Stimulated activated CD4-positive, alpha-beta T cell treated with anti-CD3 and anti-CD28 coated beads, Interleukin-15, amount 100 ng/mL, for 48 hours (primary cell): Measurements from ENCODE around the gene PPFIBP2.

Experiments
- DNase-seq, 2 donors: peaks; one replicate each; pipeline ENCODE4 v3.0.0-alpha.2; 2020; ENCODE audit warnings: low read depth in 2 of 2

PPFIBP2 gene

GRCh38 chr11:7551571-7551970, 37.8 kb downstream of the PPFIBP2 start:
- no peak for DNase-seq

- no peak for DNase-seq
Observed at GRCh38 chr11:7552666-7553065, 38.9 kb downstream of the PPFIBP2 start.

- no peak for DNase-seq
Observed at GRCh38 chr11:7555052-7555699, 41.4 kb downstream of the PPFIBP2 start.

GRCh38 chr11:7558046-7558445, 44.2 kb downstream of the PPFIBP2 start:
- no peak for DNase-seq

- no peak for DNase-seq
Observed at GRCh38 chr11:7559398-7560283, 45.8 kb downstream of the PPFIBP2 start.

- no peak for DNase-seq
Observed at GRCh38 chr11:7561562-7561961, 47.8 kb downstream of the PPFIBP2 start.

GRCh38 chr11:7563281-7563680, 49.5 kb downstream of the PPFIBP2 start:
- DNase-seq: no peak

- no peak for DNase-seq
Observed at GRCh38 chr11:7564803-7565202, 51.0 kb downstream of the PPFIBP2 start.

GRCh38 chr11:7567311-7567710, 53.5 kb downstream of the PPFIBP2 start:
- DNase-seq: no peak

- no peak for DNase-seq
Observed at GRCh38 chr11:7569044-7569443, 55.2 kb downstream of the PPFIBP2 start.

GRCh38 chr11:7570241-7570640, 56.4 kb downstream of the PPFIBP2 start:
- DNase-seq: no peak

- DNase-seq: no peak
Observed at GRCh38 chr11:7570938-7571521, 57.2 kb downstream of the PPFIBP2 start.

GRCh38 chr11:7571640-7572000, 57.8 kb downstream of the PPFIBP2 start:
- no peak for DNase-seq

GRCh38 chr11:7572001-7572712, 58.4 kb downstream of the PPFIBP2 start:
- DNase-seq: no peak

GRCh38 chr11:7573193-7573557, 59.4 kb downstream of the PPFIBP2 start:
- no peak for DNase-seq

GRCh38 chr11:7573558-7574296, 59.9 kb downstream of the PPFIBP2 start:
- DNase-seq: no peak

- no peak for DNase-seq
Observed at GRCh38 chr11:7574491-7575130, 60.8 kb downstream of the PPFIBP2 start.

GRCh38 chr11:7575841-7576725, 62.3 kb downstream of the PPFIBP2 start:
- no peak for DNase-seq

- DNase-seq: no peak
Observed at GRCh38 chr11:7576726-7577290, 63.0 kb downstream of the PPFIBP2 start.
